ENCODE measurements around the gene CHKA. TPM values are rescaled to one million over a fixed set of nuclear protein-coding genes. Genes with fewer than 3 reads are reported as not detected.

The CHKA gene
- total RNA-seq, 1 experiment from 2014 or later, result 63.0 TPM

- Histone ChIP-seq H4K91ac (ENCODE audit: insufficient read length, low read depth, low read length) (no peak overlapping the region), H4K5ac (ENCODE audit: insufficient read length, low read depth, low read length) (no peak overlapping the region), H3K4me1 (ENCODE audit: insufficient read depth, low read length) (no peaks in the 10 kb centered on the region), H4K20me1 (ENCODE audit: control insufficient read depth, insufficient read depth, insufficient read length) (no peaks in the 10 kb centered on the region), H2BK120ac (ENCODE audit: low read depth, low read length, poor library complexity, severe bottlenecking) (no peak overlapping the region), H3K14ac (ENCODE audit: insufficient read depth, low read length) (no peak overlapping the region), H2BK20ac (ENCODE audit: low read depth, low read length, poor library complexity, severe bottlenecking) (no peak overlapping the region), H3K23me2 (ENCODE audit: insufficient read length, low read depth, low read length, poor library complexity, severe bottlenecking) (no peaks in the 10 kb centered on the region), H3K18ac (ENCODE audit: insufficient read length, low read depth, low read length) (no peak overlapping the region), H4K8ac (replicated peaks; ENCODE audit: insufficient read length, low read depth, low read length) (no peak overlapping the region), H2BK12ac (ENCODE audit: insufficient read length, low read depth, low read length) (no peak overlapping the region), H3K9ac (ENCODE audit: extremely low read depth, insufficient read length, low read length) (no peak overlapping the region), H3K27me3 (ENCODE audit: insufficient read depth, low read length) (no peaks in the 10 kb centered on the region), H3K27ac (ENCODE audit: insufficient read length, low read depth, low read length) (no peak overlapping the region), H3K79me2 (ENCODE audit: insufficient read depth, low read length) (no peaks in the 10 kb centered on the region), H2AFZ (ENCODE audit: low read length) (no peak overlapping the region), H3K79me1 (ENCODE audit: insufficient read depth, low read depth, low read length, poor library complexity, severe bottlenecking) (no peaks in the 10 kb centered on the region), H3K23ac (ENCODE audit: insufficient read length, low read depth, low read length) (no peak overlapping the region), H2AK5ac (ENCODE audit: insufficient read length, low read length) (no peak overlapping the region), H3K56ac (ENCODE audit: insufficient read length, low read depth, low read length) (no peak overlapping the region), H3T11ph (ENCODE audit: low read length) (no peak overlapping the region), H3K4me2 (ENCODE audit: insufficient read depth, insufficient read length, low read length) (no peak overlapping the region), H3K4ac (ENCODE audit: low read depth, low read length) (no peak overlapping the region), H2BK15ac (ENCODE audit: low read depth, low read length) (no peak overlapping the region), H3K9me3 (ENCODE audit: control insufficient read depth, low read depth, low read length) (no peaks in the 10 kb centered on the region), H2BK5ac (ENCODE audit: insufficient read length, low read length) (no peak overlapping the region)
- DNase-seq, result no peak
- H3K36me3 Mint-ChIP-seq (ENCODE audit: insufficient read depth in 1 of 3, low read depth in 3 of 3), result peaks cover 54 to 96% (median 88%) of the 10 kb centered on the region in 3 experiments
- no peaks in the 10 kb centered on the region for H3K27me3 Mint-ChIP-seq (ENCODE audit: low read depth)
- no peaks in the 10 kb centered on the region for H3K4me1 Mint-ChIP-seq
- WGBS (ENCODE audit: extremely low coverage, insufficient read length, low lambda C conversion rate), result no CpG with 5 or more reads among the region's 5 CpGs
- no peak overlapping the region; a peak in 1 of 7 replicates for H3K27ac Mint-ChIP-seq
- H3K4me3 Mint-ChIP-seq, result no peak overlapping the region
- TF ChIP-seq, protein P1, sequence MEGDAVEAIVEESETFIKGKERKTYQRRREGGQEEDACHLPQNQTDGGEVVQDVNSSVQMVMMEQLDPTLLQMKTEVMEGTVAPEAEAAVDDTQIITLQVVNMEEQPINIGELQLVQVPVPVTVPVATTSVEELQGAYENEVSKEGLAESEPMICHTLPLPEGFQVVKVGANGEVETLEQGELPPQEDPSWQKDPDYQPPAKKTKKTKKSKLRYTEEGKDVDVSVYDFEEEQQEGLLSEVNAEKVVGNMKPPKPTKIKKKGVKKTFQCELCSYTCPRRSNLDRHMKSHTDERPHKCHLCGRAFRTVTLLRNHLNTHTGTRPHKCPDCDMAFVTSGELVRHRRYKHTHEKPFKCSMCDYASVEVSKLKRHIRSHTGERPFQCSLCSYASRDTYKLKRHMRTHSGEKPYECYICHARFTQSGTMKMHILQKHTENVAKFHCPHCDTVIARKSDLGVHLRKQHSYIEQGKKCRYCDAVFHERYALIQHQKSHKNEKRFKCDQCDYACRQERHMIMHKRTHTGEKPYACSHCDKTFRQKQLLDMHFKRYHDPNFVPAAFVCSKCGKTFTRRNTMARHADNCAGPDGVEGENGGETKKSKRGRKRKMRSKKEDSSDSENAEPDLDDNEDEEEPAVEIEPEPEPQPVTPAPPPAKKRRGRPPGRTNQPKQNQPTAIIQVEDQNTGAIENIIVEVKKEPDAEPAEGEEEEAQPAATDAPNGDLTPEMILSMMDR (conservative IDR thresholded peaks at IDR 0.05), result no peak
- no peaks in the 10 kb centered on the region for H3K9me3 Mint-ChIP-seq
Observed at GRCh38 chr11:68065841-68066240, 55.3 kb downstream of the CHKA start.

All from H9 (cell line).